Mesothelial cell of epicardium (in vitro differentiated cells): ENCODE results near the gene NAXD. TPM values are rescaled to one million over a fixed set of nuclear protein-coding genes. Genes with fewer than 3 reads are reported as not detected.

Experiments used
- DNase-seq, 2 experiments: peaks; one replicate each; pipeline ENCODE4 v3.0.0; 2021; ENCODE audit warnings: low spot score in 2 of 2; ENCODE audit not compliant: unreplicated experiment in 2 of 2
- H3K27ac Mint-ChIP-seq: 2 replicates; pipeline ENCODE4 v1.8.0; 2021; ENCODE audit warnings: mixed read lengths
- H3K27me3 Mint-ChIP-seq: 2 replicates; pipeline ENCODE4 v1.8.0; 2021; ENCODE audit warnings: low read depth, mixed read lengths
- H3K36me3 Mint-ChIP-seq: 2 replicates; pipeline ENCODE4 v1.8.0; 2021; ENCODE audit warnings: mixed read lengths
- H3K4me1 Mint-ChIP-seq: 2 replicates; pipeline ENCODE4 v1.8.0; 2021; ENCODE audit warnings: mixed read lengths
- H3K4me3 Mint-ChIP-seq: 2 replicates; pipeline ENCODE4 v1.8.0; 2021; ENCODE audit warnings: mild to moderate bottlenecking, moderate library complexity, mixed read lengths
- H3K9me3 Mint-ChIP-seq: 2 replicates; pipeline ENCODE4 v1.8.0; 2021; ENCODE audit warnings: mixed read lengths
- total RNA-seq: library from RNA; stranded (reverse); gene quantifications from 3 replicates; pipeline ENCODE4 v1.2.1, GENCODE V29; 2021
- TF ChIP-seq, protein P1 (sequence below): fragments of 200-600 bp; sonication (generic); IDR thresholded peaks from one replicate; pipeline ENCODE4 v1.5.0; 2021; ENCODE audit warnings: antibody characterized with exemption; ENCODE audit not compliant: unreplicated experiment

NAXD gene
- total RNA-seq, 1 donor from 2014 or later: 40.8 TPM

DNA sequence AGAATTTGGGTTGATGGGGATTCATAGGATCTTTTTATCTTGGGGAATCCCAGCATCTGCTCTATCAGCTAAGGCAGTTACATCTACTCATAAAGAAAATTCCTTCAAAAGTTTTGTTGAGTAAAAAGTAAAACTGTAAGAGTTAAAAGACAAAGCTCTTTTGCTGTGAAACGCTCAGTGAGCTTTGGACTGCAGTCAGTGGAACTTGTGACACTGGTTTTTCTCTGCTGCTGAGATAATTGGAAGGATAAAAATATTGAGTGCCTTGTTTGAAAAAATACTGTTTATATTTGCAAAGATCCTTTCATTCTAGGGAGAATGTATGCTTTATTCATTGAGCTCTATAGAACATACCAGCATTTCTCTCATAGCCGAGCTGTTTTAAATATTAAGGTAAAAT lies 5.3 kb downstream of the NAXD start:
- H3K36me3 Mint-ChIP-seq: peaks cover 1% of the 10 kb centered on the region
- no peaks in the 10 kb centered on the region for H3K9me3 Mint-ChIP-seq
- H3K4me1 Mint-ChIP-seq: peaks cover 25% of the 10 kb centered on the region
- no peaks in the 10 kb centered on the region for H3K27me3 Mint-ChIP-seq
- peak overlapping the region; percentile 59 for H3K27ac Mint-ChIP-seq
- TF ChIP-seq, protein P1, sequence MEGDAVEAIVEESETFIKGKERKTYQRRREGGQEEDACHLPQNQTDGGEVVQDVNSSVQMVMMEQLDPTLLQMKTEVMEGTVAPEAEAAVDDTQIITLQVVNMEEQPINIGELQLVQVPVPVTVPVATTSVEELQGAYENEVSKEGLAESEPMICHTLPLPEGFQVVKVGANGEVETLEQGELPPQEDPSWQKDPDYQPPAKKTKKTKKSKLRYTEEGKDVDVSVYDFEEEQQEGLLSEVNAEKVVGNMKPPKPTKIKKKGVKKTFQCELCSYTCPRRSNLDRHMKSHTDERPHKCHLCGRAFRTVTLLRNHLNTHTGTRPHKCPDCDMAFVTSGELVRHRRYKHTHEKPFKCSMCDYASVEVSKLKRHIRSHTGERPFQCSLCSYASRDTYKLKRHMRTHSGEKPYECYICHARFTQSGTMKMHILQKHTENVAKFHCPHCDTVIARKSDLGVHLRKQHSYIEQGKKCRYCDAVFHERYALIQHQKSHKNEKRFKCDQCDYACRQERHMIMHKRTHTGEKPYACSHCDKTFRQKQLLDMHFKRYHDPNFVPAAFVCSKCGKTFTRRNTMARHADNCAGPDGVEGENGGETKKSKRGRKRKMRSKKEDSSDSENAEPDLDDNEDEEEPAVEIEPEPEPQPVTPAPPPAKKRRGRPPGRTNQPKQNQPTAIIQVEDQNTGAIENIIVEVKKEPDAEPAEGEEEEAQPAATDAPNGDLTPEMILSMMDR: no peak
- no peak overlapping the region for H3K4me3 Mint-ChIP-seq
- DNase-seq: no peak

DNA sequence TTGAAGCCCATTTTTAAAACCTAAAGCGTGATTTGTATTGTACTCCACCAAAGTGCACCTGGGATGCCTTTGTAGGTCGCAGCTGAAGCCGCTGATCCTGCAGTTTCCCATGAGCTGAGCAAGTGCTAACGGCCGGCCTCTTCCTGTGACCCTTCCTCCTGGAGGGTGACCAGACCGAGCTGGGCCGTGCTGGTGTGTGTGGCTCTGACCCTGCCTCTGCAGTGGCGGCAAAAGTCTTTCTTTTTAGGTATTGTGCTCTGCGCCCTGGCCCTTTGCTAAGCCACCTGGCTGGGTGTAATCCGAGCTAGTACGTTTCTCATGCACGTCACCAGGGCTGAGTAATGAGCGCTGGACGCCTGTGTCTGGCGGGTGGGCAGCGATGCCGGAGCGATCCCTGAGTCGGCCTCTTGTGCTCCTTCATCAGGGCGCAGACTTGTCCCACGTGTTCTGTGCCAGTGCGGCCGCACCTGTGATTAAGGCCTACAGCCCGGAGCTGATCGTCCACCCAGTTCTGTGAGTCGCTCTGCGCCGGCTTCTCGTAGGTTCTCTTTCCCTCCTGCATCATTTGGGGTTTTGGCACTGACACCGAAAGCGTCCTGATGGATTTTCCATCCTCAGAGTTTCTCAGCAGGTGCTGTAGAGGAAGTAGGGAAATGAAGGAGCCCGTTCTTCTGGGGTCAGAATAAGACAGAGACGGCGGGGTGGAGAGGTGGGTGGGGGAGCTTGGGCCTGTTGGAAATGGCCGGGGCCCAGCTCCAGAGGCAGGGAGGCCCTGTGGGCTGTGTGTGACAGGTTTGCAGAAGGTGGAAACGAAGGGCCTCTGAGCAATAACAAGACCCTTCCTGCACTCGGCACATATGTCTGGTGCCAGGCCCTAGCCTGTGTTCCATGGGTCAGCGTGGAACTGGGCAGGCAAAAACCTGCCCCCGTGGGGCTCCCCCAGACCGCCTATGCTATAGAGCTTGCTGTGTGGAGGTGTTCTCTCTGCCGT lies 9.7 kb downstream of the NAXD start:
- H3K9me3 Mint-ChIP-seq: no peaks in the 10 kb centered on the region
- DNase-seq: no peak
- H3K36me3 Mint-ChIP-seq: peaks cover 6% of the 10 kb centered on the region
- TF ChIP-seq, protein P1: no peak
- H3K4me3 Mint-ChIP-seq: no peak overlapping the region
- no peaks in the 10 kb centered on the region for H3K27me3 Mint-ChIP-seq
- peak overlapping the region; percentile 75 for H3K27ac Mint-ChIP-seq
- H3K4me1 Mint-ChIP-seq: peaks cover 32% of the 10 kb centered on the region

DNA sequence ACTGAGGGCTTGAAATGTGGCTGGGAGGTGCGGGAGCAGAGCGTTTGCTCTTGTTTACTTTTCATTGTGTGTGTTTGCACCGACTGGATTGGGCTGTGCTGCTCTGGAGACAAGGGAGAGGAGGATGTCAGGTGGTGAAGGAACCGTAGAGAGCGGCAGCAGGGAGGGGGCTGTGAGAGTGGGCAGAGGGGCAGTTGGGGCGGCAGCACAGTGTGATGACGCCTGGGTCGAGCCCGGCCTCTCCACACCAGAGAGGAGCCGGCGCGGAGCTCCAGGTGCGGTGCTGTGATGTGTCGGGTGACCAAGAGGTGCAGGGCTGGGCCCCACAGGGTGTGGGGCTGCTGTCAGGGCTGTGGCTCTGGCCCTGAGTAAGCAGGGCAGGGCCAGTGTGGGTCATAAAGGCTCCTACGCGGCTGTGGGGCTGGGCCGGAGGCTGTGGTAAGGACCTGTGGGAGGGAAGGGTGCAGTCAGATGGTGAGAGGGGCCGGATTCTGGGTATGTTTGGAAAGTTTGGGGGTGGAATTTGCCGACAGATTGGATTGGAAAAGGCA lies 10.5 kb downstream of the NAXD start:
- Mint-ChIP-seq H3K4me3 (no peak overlapping the region), H3K27me3 (no peaks in the 10 kb centered on the region), H3K36me3 (peaks cover 6% of the 10 kb centered on the region), H3K4me1 (peaks cover 32% of the 10 kb centered on the region), H3K9me3 (no peaks in the 10 kb centered on the region), H3K27ac (peak overlapping the region; percentile 75)
- no peak for DNase-seq
- TF ChIP-seq, protein P1: no peak

DNA sequence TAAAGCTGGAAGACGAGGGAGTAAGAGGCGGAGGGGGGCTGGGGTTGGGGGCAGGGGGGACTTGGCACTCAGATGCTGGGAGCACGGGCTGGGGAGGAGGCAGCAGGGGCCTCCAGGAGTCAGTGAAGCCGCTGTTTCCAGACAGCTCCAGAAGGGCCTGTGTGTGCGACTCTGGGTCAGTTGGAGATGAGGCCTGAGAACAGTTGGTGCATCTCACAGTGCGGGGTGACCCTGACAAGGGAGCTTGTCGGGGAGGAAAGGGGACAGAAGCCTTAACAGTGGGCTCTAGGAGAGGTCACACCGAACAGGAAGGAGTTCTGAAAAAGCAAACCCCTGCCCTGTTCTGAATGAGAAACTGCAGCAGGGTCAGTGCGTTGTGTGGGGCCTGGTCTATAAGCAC lies 11.2 kb downstream of the NAXD start:
- no peak for DNase-seq
- Mint-ChIP-seq H3K27me3 (no peaks in the 10 kb centered on the region), H3K27ac (peak overlapping the region; percentile 75), H3K4me1 (peaks cover 32% of the 10 kb centered on the region), H3K4me3 (no peak overlapping the region), H3K36me3 (peaks cover 6% of the 10 kb centered on the region), H3K9me3 (no peaks in the 10 kb centered on the region)
- TF ChIP-seq, protein P1: no peak

DNA sequence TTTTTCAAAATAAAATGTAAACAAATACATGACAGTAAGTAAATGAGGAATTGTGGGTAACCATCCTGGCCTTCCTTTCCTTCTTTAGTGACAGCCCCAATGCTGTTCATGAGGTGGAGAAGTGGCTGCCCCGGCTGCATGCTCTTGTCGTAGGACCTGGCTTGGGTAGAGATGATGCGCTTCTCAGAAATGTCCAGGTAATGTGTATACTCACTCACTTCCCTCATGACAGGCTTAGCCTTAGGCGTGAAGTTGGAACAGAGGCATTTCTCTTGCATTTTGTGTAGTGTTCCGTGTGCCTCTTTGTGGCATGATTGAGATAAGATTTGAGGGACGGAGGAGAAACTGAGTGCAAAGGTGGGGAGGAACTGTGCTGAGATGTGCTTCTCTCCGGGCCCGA lies 12.0 kb downstream of the NAXD start:
- peaks cover 12% of the 10 kb centered on the region for H3K36me3 Mint-ChIP-seq
- H3K27me3 Mint-ChIP-seq: no peaks in the 10 kb centered on the region
- no peak overlapping the region for H3K4me3 Mint-ChIP-seq
- H3K4me1 Mint-ChIP-seq: peaks cover 32% of the 10 kb centered on the region
- H3K27ac Mint-ChIP-seq: peak overlapping the region; percentile 40
- TF ChIP-seq, protein P1: no peak
- DNase-seq: no peak
- peaks cover 3% of the 10 kb centered on the region for H3K9me3 Mint-ChIP-seq
